ENCODE results near the gene SSBP3.

- TF ChIP-seq CTCF (conservative IDR thresholded peaks at IDR 0.05; ENCODE audit: low read depth, low read length), result no peak
- TF ChIP-seq EZH2phosphoT487 (IDR thresholded peaks at IDR 0.05; ENCODE audit: borderline replicate concordance, low read length), result no peak
- no peak for TF ChIP-seq EZH2 (IDR thresholded peaks at IDR 0.05; ENCODE audit: low read length, unreplicated experiment)
Observed at GRCh38 chr1:54335755-54336108, 70.5 kb downstream of the SSBP3 start.
